Neural cell (in vitro differentiated cells): Measurements from ENCODE around the gene SPDEF.

Experiments used
- CTCF ChIP-seq: fragments of 450-650 bp; IDR thresholded peaks from 2 replicates; pipeline ENCODE4 v1.5.1; 2014; ENCODE audit warnings: antibody characterized with exemption, mild to moderate bottlenecking, moderate library complexity; ENCODE audit not compliant: poor library complexity, severe bottlenecking
- EZH2 ChIP-seq: fragments of 200-600, 300-800 bp; shearing (Covaris generic), sonication (generic); IDR thresholded peaks from 2 replicates; pipeline ENCODE4 v1.6.1; 2014; ENCODE audit warnings: antibody characterized with exemption, low read length, borderline replicate concordance, mild to moderate bottlenecking; ENCODE audit not compliant: insufficient read depth, poor library complexity, severe bottlenecking
- POLR2AphosphoS5 ChIP-seq: IDR thresholded peaks from 2 replicates; pipeline ENCODE4 v1.6.1; 2012

- TF ChIP-seq EZH2 = no peak
- TF ChIP-seq POLR2AphosphoS5 = no peak
- TF ChIP-seq CTCF = no peak
These were observed 41.6 kb upstream of the SPDEF start for GRCh38 chr6:34597605-34598353.
